ENCODE results near the gene MAD1L1. TPM values are rescaled to one million over a fixed set of nuclear protein-coding genes. Genes with fewer than 3 reads are reported as not detected.

MAD1L1 gene
- total and polyA plus RNA-seq, 10 donors: 47.3 to 118 (median 68.2) TPM

DNA sequence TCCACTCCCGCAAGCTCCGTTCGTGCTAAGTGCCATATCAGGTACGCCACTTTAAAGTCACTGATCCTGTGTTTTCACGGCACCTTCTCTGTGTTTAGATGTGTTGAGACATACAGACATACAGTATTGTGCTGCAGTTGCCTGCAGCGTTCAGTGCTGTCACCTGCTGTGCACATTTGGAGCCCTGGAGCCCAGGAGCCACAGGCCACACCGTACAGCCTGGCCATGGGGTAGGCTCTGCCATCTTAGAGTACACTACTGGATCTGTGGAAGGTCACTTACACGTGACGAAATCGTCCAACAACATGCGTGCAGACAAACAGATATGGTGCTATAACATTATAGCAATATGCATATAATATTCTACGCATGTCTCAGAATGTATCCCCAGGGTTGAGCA is 451.4 kb downstream of the MAD1L1 start:
- DNase-seq: no peak
- no peaks in the 10 kb centered on the region for H3K4me1 ChIP-seq
- intact Hi-C loops (cut with DNase I; ENCODE audit: low total_unique reads): no loop called here

DNA sequence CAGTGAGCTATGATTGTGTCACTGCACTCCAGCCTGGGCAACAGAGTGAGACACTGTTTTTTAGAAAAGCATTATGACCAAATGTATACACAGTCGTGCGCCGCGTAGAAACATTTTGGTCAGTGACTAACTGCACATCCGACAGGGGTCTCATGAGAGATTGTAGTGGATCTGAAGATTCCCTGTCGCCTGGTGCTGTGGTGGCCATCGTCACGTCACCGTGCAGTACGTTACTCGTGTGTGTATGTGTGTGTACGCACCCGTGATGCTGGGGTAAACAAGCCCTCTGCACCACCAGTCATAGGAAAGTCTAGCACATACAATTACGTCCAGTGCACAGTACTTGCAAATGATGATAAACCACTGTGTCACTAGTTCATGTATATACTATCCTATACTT is 453.3 kb downstream of the MAD1L1 start:
- TF ChIP-seq POLR2A (IDR thresholded peaks at IDR 0.05): no peak
- TF ChIP-seq POLR2AphosphoS5 (IDR thresholded peaks at IDR 0.05): no peak
- TF ChIP-seq, protein P1, sequence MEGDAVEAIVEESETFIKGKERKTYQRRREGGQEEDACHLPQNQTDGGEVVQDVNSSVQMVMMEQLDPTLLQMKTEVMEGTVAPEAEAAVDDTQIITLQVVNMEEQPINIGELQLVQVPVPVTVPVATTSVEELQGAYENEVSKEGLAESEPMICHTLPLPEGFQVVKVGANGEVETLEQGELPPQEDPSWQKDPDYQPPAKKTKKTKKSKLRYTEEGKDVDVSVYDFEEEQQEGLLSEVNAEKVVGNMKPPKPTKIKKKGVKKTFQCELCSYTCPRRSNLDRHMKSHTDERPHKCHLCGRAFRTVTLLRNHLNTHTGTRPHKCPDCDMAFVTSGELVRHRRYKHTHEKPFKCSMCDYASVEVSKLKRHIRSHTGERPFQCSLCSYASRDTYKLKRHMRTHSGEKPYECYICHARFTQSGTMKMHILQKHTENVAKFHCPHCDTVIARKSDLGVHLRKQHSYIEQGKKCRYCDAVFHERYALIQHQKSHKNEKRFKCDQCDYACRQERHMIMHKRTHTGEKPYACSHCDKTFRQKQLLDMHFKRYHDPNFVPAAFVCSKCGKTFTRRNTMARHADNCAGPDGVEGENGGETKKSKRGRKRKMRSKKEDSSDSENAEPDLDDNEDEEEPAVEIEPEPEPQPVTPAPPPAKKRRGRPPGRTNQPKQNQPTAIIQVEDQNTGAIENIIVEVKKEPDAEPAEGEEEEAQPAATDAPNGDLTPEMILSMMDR (IDR thresholded peaks at IDR 0.05 in 8 of 11, conservative IDR thresholded peaks at IDR 0.05 in 3 of 11): no peak
- intact Hi-C loops (cut with DNase I; ENCODE audit: low total_unique reads): no loop called here
- peaks cover 0 to 33% (median 30%) of the 10 kb centered on the region in 8 donors for H3K9me3 ChIP-seq
- no peaks in the 10 kb centered on the region for H3K4me1 ChIP-seq
- DNase-seq: no peak
- H3K4me3 ChIP-seq: no peak overlapping the region
- no peaks in the 10 kb centered on the region for H3K36me3 ChIP-seq
- H3K27ac ChIP-seq: no peak overlapping the region
- H3K27me3 ChIP-seq (replicated peaks in 1 of 7): no peaks in the 10 kb centered on the region
- WGBS, 5 donors: 89 to 91% (median 90%) methylated on average over 14 of the region's 14 CpGs

More for the DNA sequence above, 451.4 kb downstream of the MAD1L1 start:
- Histone ChIP-seq H3K27ac (no peak overlapping the region), H3K27me3 (replicated peaks in 1 of 7) (no peaks in the 10 kb centered on the region), H3K36me3 (no peaks in the 10 kb centered on the region), H3K4me3 (no peak overlapping the region), H3K9me3 (peaks cover 0 to 30% (median 24%) of the 10 kb centered on the region in 8 donors)
- WGBS, 5 donors: 88 to 94% (median 92%) methylated on average over 12 of the region's 12 CpGs
- TF ChIP-seq POLR2AphosphoS5 (IDR thresholded peaks at IDR 0.05): no peak
- no peak for TF ChIP-seq POLR2A (IDR thresholded peaks at IDR 0.05)
- TF ChIP-seq, protein P1 (IDR thresholded peaks at IDR 0.05 in 8 of 11, conservative IDR thresholded peaks at IDR 0.05 in 3 of 11): no peak

DNA sequence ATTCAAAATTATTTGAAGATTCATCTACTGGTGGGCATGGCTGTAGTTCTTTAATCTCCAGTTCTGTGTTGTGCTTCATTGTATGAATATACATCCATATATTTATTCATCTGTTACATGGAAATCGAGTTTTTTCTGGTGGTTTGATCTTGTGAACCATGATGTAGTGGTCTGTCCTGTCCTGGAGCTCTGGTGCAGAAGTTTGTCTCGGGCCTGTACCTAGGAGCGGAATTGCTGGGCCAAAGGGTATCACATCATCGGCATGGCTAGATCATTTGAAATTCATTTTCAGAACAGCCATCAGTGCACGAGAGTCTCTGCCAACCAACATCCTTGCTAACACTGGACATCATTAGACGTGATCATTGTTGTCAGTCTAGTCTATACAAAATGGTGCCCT is 455.6 kb downstream of the MAD1L1 start:
- no peaks in the 10 kb centered on the region for H3K36me3 ChIP-seq
- H3K27me3 ChIP-seq (replicated peaks in 1 of 7): no peaks in the 10 kb centered on the region
- intact Hi-C loops (cut with DNase I; ENCODE audit: low total_unique reads): no loop called here
- no peak overlapping the region for H3K27ac ChIP-seq
- no peak overlapping the region for H3K4me3 ChIP-seq
- H3K4me1 ChIP-seq: no peaks in the 10 kb centered on the region
- WGBS, 5 donors: 80 to 89% (median 84%) methylated on average over 6 of the region's 6 CpGs
- no peak for DNase-seq
- peaks cover 0 to 47% (median 42%) of the 10 kb centered on the region in 8 donors for H3K9me3 ChIP-seq
- TF ChIP-seq POLR2A (IDR thresholded peaks at IDR 0.05) (no peak), POLR2AphosphoS5 (IDR thresholded peaks at IDR 0.05) (no peak)
- TF ChIP-seq, protein P1 (IDR thresholded peaks at IDR 0.05 in 8 of 11, conservative IDR thresholded peaks at IDR 0.05 in 3 of 11): no peak

DNA sequence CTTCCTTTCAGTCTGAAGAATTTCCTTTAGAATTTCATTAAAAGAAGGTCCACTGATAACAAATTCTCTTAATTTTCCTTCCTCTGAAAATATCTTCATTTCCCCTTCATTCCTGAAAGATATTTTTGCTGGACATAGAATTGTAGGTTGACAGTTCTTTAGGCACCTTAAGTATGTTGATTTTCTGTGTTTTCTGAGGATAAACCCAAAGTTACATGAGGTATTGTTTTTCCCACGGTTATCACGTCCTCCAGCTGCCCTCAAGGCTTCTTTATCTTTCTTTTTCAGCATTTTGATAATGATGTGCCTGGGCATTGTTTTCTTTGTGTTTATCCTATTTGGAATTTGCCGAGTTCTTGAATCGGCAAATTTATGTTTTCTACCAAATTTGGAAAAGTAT is 457.4 kb downstream of the MAD1L1 start:
- Histone ChIP-seq H3K4me1 (no peaks in the 10 kb centered on the region), H3K9me3 (peaks cover 0 to 50% (median 42%) of the 10 kb centered on the region in 8 donors), H3K27ac (no peak overlapping the region), H3K4me3 (no peak overlapping the region), H3K27me3 (replicated peaks in 1 of 7) (no peaks in the 10 kb centered on the region), H3K36me3 (no peaks in the 10 kb centered on the region)
- no peak for DNase-seq
- intact Hi-C loops (cut with DNase I; ENCODE audit: low total_unique reads): no loop called here
- TF ChIP-seq, protein P1 (IDR thresholded peaks at IDR 0.05 in 8 of 11, conservative IDR thresholded peaks at IDR 0.05 in 3 of 11): no peak
- TF ChIP-seq POLR2AphosphoS5 (IDR thresholded peaks at IDR 0.05): no peak
- TF ChIP-seq POLR2A (IDR thresholded peaks at IDR 0.05): no peak
- 69 to 78% (median 74%) methylated on average over 4 of the region's 4 CpGs for WGBS, 5 donors
